ENCODE data around the gene GPC5. TPM values are rescaled to one million over a fixed set of nuclear protein-coding genes. Genes with fewer than 3 reads are reported as not detected.

GPC5 gene
- total and polyA plus RNA-seq, 2 donors (not counting 3 experiments of a cell fraction or from before 2014, with no cell fraction given) = 0.59 to 0.97 TPM

GRCh38 chr13:91950803-91951202 lies 552.4 kb downstream of the GPC5 start:
- dilution Hi-C loops (cut with MboI; ENCODE audit: extremely low pct_ligation_motif_present, low sequenced_read_pairs) = no loop called here
- Histone ChIP-seq H3K4me3 (replicated peaks in 1 of 3; ENCODE audit: insufficient read depth in 1 of 3, low read depth in 1 of 3, low read length in 3 of 3) (no peak overlapping the region), H3K27ac (ENCODE audit: insufficient read depth, low read depth, low read length) (no peak overlapping the region), H3K9ac (replicated peaks; ENCODE audit: extremely low read depth, insufficient read depth, low read length) (no peak overlapping the region), H3K9me1 (replicated peaks; ENCODE audit: control insufficient read depth, extremely low read depth, insufficient read depth, low read length) (no peaks in the 10 kb centered on the region), H3K36me3 (ENCODE audit: control insufficient read depth in 2 of 2, extremely low read depth in 1 of 2, insufficient read depth in 2 of 2, low read length in 2 of 2) (no peaks in the 10 kb centered on the region), H3K79me2 (ENCODE audit: control insufficient read depth, insufficient read depth, low read length) (no peaks in the 10 kb centered on the region), H3K27me3 (ENCODE audit: control insufficient read depth in 2 of 2, insufficient read depth in 2 of 2, low read length in 2 of 2) (no peaks in the 10 kb centered on the region), H3K9me3 (replicated peaks; ENCODE audit: control insufficient read depth, insufficient read depth, low read length) (no peaks in the 10 kb centered on the region), H2AFZ (ENCODE audit: low read depth, low read length) (no peak overlapping the region), H3K4me2 (ENCODE audit: insufficient read depth, low read length) (no peak overlapping the region), H3K4me1 (ENCODE audit: control insufficient read depth, extremely low read depth, insufficient read depth, low read length) (no peaks in the 10 kb centered on the region), H4K20me1 (replicated peaks; ENCODE audit: control insufficient read depth, extremely low read depth, insufficient read depth, low read length) (peaks cover 2% of the 10 kb centered on the region)
- TF ChIP-seq POLR2AphosphoS5 (IDR thresholded peaks at IDR 0.05; ENCODE audit: insufficient read depth, low read depth, low read length) (no peak), POLR2A (IDR thresholded peaks at IDR 0.05; ENCODE audit: low read depth, low read length) (no peak), GATA2 (IDR thresholded peaks at IDR 0.05; ENCODE audit: insufficient read depth, insufficient read length, low read depth, low read length) (no peak), MAX (IDR thresholded peaks at IDR 0.05; ENCODE audit: insufficient read depth, insufficient read length) (no peak), MYC (IDR thresholded peaks at IDR 0.05; ENCODE audit: low read depth, low read length) (no peak), JUN (IDR thresholded peaks at IDR 0.05; ENCODE audit: borderline replicate concordance, insufficient read depth, insufficient read length, low read depth) (no peak), FOS (IDR thresholded peaks at IDR 0.05; ENCODE audit: borderline replicate concordance, insufficient read depth, low read length) (no peak), EZH2 (IDR thresholded peaks at IDR 0.05; ENCODE audit: borderline replicate concordance, low read depth, low read length, severe bottlenecking) (no peak), CTCF (IDR thresholded peaks at IDR 0.05; ENCODE audit: extremely low read depth in 1 of 2, insufficient read depth in 1 of 2, low read depth in 1 of 2, low read length in 2 of 2) (no peak)
- CTCF ChIA-PET = no interaction called here
- BruUV-seq (replicated peaks) = no TSS peak
- POLR2A ChIA-PET = no interaction called here
- FAIRE-seq (no peak), DNase-seq (ENCODE audit: low read depth, low spot score) (no peak)
- intact Hi-C loops (cut with micrococcal nuclease) = no loop called here

All from endothelial cell of umbilical vein (primary cell).